ENCODE measurements around the gene PPEF2. TPM values are rescaled to one million over a fixed set of nuclear protein-coding genes. Genes with fewer than 3 reads are reported as not detected.

Gene PPEF2
- total and polyA plus RNA-seq, 4 donors: 0.17 TPM; not detected in 3

GRCh38 chr4:75948822-75949444 lies 46.7 kb upstream of the PPEF2 start (continued):
- no peak for TF ChIP-seq MAX (IDR thresholded peaks at IDR 0.05)

GRCh38 chr4:75940692-75941253 lies 38.5 kb upstream of the PPEF2 start, which contains the start of gene NAAA:
NAAA (minus strand) TSS chr4:75941013; CDS start chr4:75940949, 64 bp downstream.
- Histone ChIP-seq H3K27ac (ENCODE audit: low read depth in 1 of 2, low read length in 2 of 2) (peak within 1 kb of the TSS; percentile 91 to 93), H3K4me3 (ENCODE audit: low read depth in 1 of 3, low read length in 3 of 3) (peak within 1 kb of the TSS; percentile 80 to 98 (median 97)), H3K4me1 (ENCODE audit: control insufficient read depth in 4 of 4, insufficient read depth in 4 of 4, low read length in 3 of 4) (peaks cover 3 to 17% (median 7%) of the 10 kb centered on the region in 4 donors), H3K36me3 (ENCODE audit: control insufficient read depth in 4 of 4, insufficient read depth in 3 of 4, low read depth in 1 of 4, low read length in 3 of 4) (no peaks in the 10 kb centered on the region), H3K27me3 (ENCODE audit: control insufficient read depth in 4 of 4, insufficient read depth in 4 of 4, low read length in 3 of 4) (no peaks in the 10 kb centered on the region), H3K9ac (ENCODE audit: low read depth in 1 of 2, low read length in 2 of 2) (peak within 1 kb of the TSS in 1 of 2 donors; percentile 72), H3K9me3 (ENCODE audit: control insufficient read depth in 4 of 4, low read length in 3 of 4) (no peaks in the 10 kb centered on the region)
- peak; percentile 83 for DNase-seq (ENCODE audit: low spot score)
- TF ChIP-seq CTCF (IDR thresholded peaks at IDR 0.05; ENCODE audit: low read depth, low read length, missing input control) (peak; percentile 38), RAD21 (IDR thresholded peaks at IDR 0.05) (peak; percentile 45 to 66), FOXA1 (IDR thresholded peaks at IDR 0.05) (no peak), RXRA (IDR thresholded peaks at IDR 0.05) (peak; percentile 69 to 81)
- under 1% methylated on average over 66 of the region's 66 CpGs for WGBS

- H3K4me3 ChIP-seq (ENCODE audit: low read depth in 1 of 3, low read length in 3 of 3): peak overlapping the region; percentile 80 to 98 (median 97)
- H3K9me3 ChIP-seq (ENCODE audit: control insufficient read depth in 4 of 4, low read length in 3 of 4): no peaks in the 10 kb centered on the region
- H3K9ac ChIP-seq (ENCODE audit: low read depth in 1 of 2, low read length in 2 of 2): peak overlapping the region in 1 of 2 donors; percentile 72
- H3K27ac ChIP-seq (ENCODE audit: low read depth in 1 of 2, low read length in 2 of 2): peak overlapping the region; percentile 91 to 93
- WGBS: under 1% methylated on average over 67 of the region's 67 CpGs
- no peaks in the 10 kb centered on the region for H3K27me3 ChIP-seq (ENCODE audit: control insufficient read depth in 4 of 4, insufficient read depth in 4 of 4, low read length in 3 of 4)
- TF ChIP-seq NR2F2 (IDR thresholded peaks at IDR 0.05): no peak
- TF ChIP-seq RXRA (IDR thresholded peaks at IDR 0.05): peak in 1 of 2 donors; percentile 18
- TF ChIP-seq HNF4G (IDR thresholded peaks at IDR 0.05): no peak
- no peak for TF ChIP-seq FOXA2 (IDR thresholded peaks at IDR 0.05)
- no peak for TF ChIP-seq TAF1 (conservative IDR thresholded peaks at IDR 0.05)
- no peak for TF ChIP-seq FOXA1 (IDR thresholded peaks at IDR 0.05)
- no peak for TF ChIP-seq ZBTB33 (IDR thresholded peaks at IDR 0.05)
- TF ChIP-seq HNF4A (conservative IDR thresholded peaks at IDR 0.05): peak in 1 of 2 donors; percentile 7
- no peak for TF ChIP-seq CTCF (IDR thresholded peaks at IDR 0.05; ENCODE audit: low read depth, low read length, missing input control)
- peak; percentile 9 for TF ChIP-seq YY1 (IDR thresholded peaks at IDR 0.05)
- no peak for TF ChIP-seq JUND (IDR thresholded peaks at IDR 0.05)
- TF ChIP-seq ATF3 (IDR thresholded peaks at IDR 0.05): no peak
- peak; percentile 4 for TF ChIP-seq MAX (IDR thresholded peaks at IDR 0.05)
- TF ChIP-seq REST (IDR thresholded peaks at IDR 0.05): no peak
- peak; percentile 70 for DNase-seq (ENCODE audit: low spot score)
- H3K4me1 ChIP-seq (ENCODE audit: control insufficient read depth in 4 of 4, insufficient read depth in 4 of 4, low read length in 3 of 4): peaks cover 3 to 24% (median 10%) of the 10 kb centered on the region in 4 donors
- H3K36me3 ChIP-seq (ENCODE audit: control insufficient read depth in 4 of 4, insufficient read depth in 3 of 4, low read depth in 1 of 4, low read length in 3 of 4): no peaks in the 10 kb centered on the region
Observed at GRCh38 chr4:75939890-75940691, 37.8 kb upstream of the PPEF2 start.
